ENCODE measurements around the gene CDH23. TPM values are rescaled to one million over a fixed set of nuclear protein-coding genes. Genes with fewer than 3 reads are reported as not detected.

The CDH23 gene
- polyA plus RNA-seq, 1 donor (not counting 4 experiments of a cell fraction or from before 2014, with no cell fraction given), result 0.01 TPM

DNA sequence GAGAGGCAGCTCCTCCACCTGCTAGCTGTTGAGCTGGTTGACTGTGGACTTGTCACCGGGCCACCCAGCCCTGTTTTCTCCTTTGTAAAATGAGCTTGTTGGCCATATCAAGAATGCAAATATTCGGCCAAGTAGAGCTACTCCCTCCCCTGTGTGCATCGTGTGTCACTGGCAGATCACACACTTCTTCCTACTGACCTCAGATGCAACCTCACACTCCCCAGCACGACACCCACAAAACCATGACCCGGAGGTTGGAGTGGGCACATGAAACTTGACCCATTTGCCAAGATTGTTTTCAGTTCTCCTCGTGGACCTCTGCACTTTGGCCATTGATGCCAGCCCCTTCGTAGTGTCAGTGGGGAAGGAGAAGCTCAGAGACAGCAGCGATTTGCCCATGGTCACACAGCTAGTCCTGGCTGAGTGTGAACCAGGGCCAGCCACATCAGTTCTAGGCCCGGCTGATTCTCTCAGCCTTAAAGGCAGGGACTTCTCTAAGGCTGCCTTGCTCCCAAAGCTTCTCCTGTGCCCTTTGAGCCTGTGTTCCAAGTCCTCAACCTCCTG, 101.1 kb downstream of the CDH23 start:
- H3K4me3 ChIP-seq (ENCODE audit: control insufficient read depth in 2 of 3, extremely low read depth in 1 of 3, insufficient read depth in 2 of 3, low read depth in 1 of 3, low read length in 3 of 3), result no peak overlapping the region
- no peak overlapping the region for H3K4me2 ChIP-seq (ENCODE audit: control insufficient read depth, extremely low read depth, insufficient read depth, low read depth, low read length)
- H3K9me1 ChIP-seq (ENCODE audit: control insufficient read depth, extremely low read depth, insufficient read depth, low read length), result no peaks in the 10 kb centered on the region
- TF ChIP-seq, protein P1, sequence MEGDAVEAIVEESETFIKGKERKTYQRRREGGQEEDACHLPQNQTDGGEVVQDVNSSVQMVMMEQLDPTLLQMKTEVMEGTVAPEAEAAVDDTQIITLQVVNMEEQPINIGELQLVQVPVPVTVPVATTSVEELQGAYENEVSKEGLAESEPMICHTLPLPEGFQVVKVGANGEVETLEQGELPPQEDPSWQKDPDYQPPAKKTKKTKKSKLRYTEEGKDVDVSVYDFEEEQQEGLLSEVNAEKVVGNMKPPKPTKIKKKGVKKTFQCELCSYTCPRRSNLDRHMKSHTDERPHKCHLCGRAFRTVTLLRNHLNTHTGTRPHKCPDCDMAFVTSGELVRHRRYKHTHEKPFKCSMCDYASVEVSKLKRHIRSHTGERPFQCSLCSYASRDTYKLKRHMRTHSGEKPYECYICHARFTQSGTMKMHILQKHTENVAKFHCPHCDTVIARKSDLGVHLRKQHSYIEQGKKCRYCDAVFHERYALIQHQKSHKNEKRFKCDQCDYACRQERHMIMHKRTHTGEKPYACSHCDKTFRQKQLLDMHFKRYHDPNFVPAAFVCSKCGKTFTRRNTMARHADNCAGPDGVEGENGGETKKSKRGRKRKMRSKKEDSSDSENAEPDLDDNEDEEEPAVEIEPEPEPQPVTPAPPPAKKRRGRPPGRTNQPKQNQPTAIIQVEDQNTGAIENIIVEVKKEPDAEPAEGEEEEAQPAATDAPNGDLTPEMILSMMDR (optimal IDR thresholded peaks at IDR 0.05 in 1 of 3, IDR thresholded peaks at IDR 0.05 in 1 of 3, conservative IDR thresholded peaks at IDR 0.05 in 1 of 3; ENCODE audit: extremely low read depth in 1 of 3, insufficient read depth in 2 of 3, low read length in 3 of 3), result no peak
- no peak for TF ChIP-seq EZH2 (IDR thresholded peaks at IDR 0.05; ENCODE audit: low read length)
- dilution Hi-C loops (cut with MboI; ENCODE audit: extremely low pct_ligation_motif_present, low sequenced_read_pairs), result no loop called here
- no peak overlapping the region for H3K9ac ChIP-seq (ENCODE audit: control insufficient read depth, extremely low read depth, insufficient read depth, low read length)
- peaks cover 17% of the 10 kb centered on the region for H3K4me1 ChIP-seq (ENCODE audit: control insufficient read depth, extremely low read depth, insufficient read depth, low read length)
- no peak overlapping the region for H2AFZ ChIP-seq (ENCODE audit: control insufficient read depth, low read length)
- FAIRE-seq, result no peak
- H3K27ac ChIP-seq (ENCODE audit: control insufficient read depth, insufficient read depth, low read length), result no peak overlapping the region
- H4K20me1 ChIP-seq (ENCODE audit: control insufficient read depth, extremely low read depth, insufficient read depth, low read length), result peaks cover 2% of the 10 kb centered on the region
- no peaks in the 10 kb centered on the region for H3K9me3 ChIP-seq (ENCODE audit: control insufficient read depth, low read depth, low read length)
- H3K79me2 ChIP-seq (ENCODE audit: control insufficient read depth, insufficient read depth, low read length), result no peaks in the 10 kb centered on the region
- H3K27me3 ChIP-seq (ENCODE audit: control insufficient read depth, extremely low read depth, insufficient read depth, low read length), result peaks cover 14% of the 10 kb centered on the region
- no peaks in the 10 kb centered on the region for H3K36me3 ChIP-seq (ENCODE audit: control insufficient read depth in 2 of 2, extremely low read depth in 1 of 2, insufficient read depth in 2 of 2, low read length in 2 of 2)
- no peak for DNase-seq (ENCODE audit: low read depth, low spot score)

- H2AFZ ChIP-seq (ENCODE audit: control insufficient read depth, low read length), result no peak overlapping the region
- no peak for DNase-seq (ENCODE audit: low read depth, low spot score)
- H3K4me3 ChIP-seq (ENCODE audit: control insufficient read depth in 2 of 3, extremely low read depth in 1 of 3, insufficient read depth in 2 of 3, low read depth in 1 of 3, low read length in 3 of 3), result no peak overlapping the region
- H3K4me2 ChIP-seq (ENCODE audit: control insufficient read depth, extremely low read depth, insufficient read depth, low read depth, low read length), result no peak overlapping the region
- H3K36me3 ChIP-seq (ENCODE audit: control insufficient read depth in 2 of 2, extremely low read depth in 1 of 2, insufficient read depth in 2 of 2, low read length in 2 of 2), result no peaks in the 10 kb centered on the region
- H3K4me1 ChIP-seq (ENCODE audit: control insufficient read depth, extremely low read depth, insufficient read depth, low read length), result no peaks in the 10 kb centered on the region
- dilution Hi-C loops (cut with MboI; ENCODE audit: extremely low pct_ligation_motif_present, low sequenced_read_pairs), result no loop called here
- peaks cover 18% of the 10 kb centered on the region for H3K27me3 ChIP-seq (ENCODE audit: control insufficient read depth, extremely low read depth, insufficient read depth, low read length)
- H3K79me2 ChIP-seq (ENCODE audit: control insufficient read depth, insufficient read depth, low read length), result no peaks in the 10 kb centered on the region
- no peaks in the 10 kb centered on the region for H4K20me1 ChIP-seq (ENCODE audit: control insufficient read depth, extremely low read depth, insufficient read depth, low read length)
- no peaks in the 10 kb centered on the region for H3K9me3 ChIP-seq (ENCODE audit: control insufficient read depth, low read depth, low read length)
- FAIRE-seq, result no peak
- TF ChIP-seq EZH2 (IDR thresholded peaks at IDR 0.05; ENCODE audit: low read length), result no peak
- TF ChIP-seq, protein P1 (optimal IDR thresholded peaks at IDR 0.05 in 1 of 3, IDR thresholded peaks at IDR 0.05 in 1 of 3, conservative IDR thresholded peaks at IDR 0.05 in 1 of 3; ENCODE audit: extremely low read depth in 1 of 3, insufficient read depth in 2 of 3, low read length in 3 of 3), result no peak
- no peak overlapping the region for H3K9ac ChIP-seq (ENCODE audit: control insufficient read depth, extremely low read depth, insufficient read depth, low read length)
- H3K27ac ChIP-seq (ENCODE audit: control insufficient read depth, insufficient read depth, low read length), result no peak overlapping the region
- no peaks in the 10 kb centered on the region for H3K9me1 ChIP-seq (ENCODE audit: control insufficient read depth, extremely low read depth, insufficient read depth, low read length)
These were observed 104.7 kb downstream of the CDH23 start for GRCh38 chr10:71501402-71501801.
